Keratinocyte (primary cell): ENCODE results near the gene ACTL9. TPM values are rescaled to one million over a fixed set of nuclear protein-coding genes. Genes with fewer than 3 reads are reported as not detected.

Experiments used
- DNase-seq: peaks from one replicate; pipeline ENCODE4 v3.0.0-alpha.2; 2011; ENCODE audit warnings: low read depth, missing footprints, low spot score
- FAIRE-seq: peaks from 2 replicates; lab custom pipeline; 2011; peaks lifted over from hg19 to GRCh38; lab: Jason Lieb, UNC
- H2AFZ ChIP-seq: 2 replicates; pipeline ENCODE4 v1.6.0; 2012; ENCODE audit warnings: low read length, control low read depth, inconsistent platforms; ENCODE audit not compliant: control insufficient read depth
- H3K27ac ChIP-seq: 2 replicates; pipeline ENCODE4 v1.5.1; 2011; ENCODE audit warnings: low read length; ENCODE audit not compliant: control insufficient read depth, insufficient read depth
- H3K27me3 ChIP-seq: 3 replicates; pipeline ENCODE4 v1.6.0; 2011; ENCODE audit warnings: low read length; ENCODE audit not compliant: control insufficient read depth, insufficient read depth; ENCODE audit errors: extremely low read depth
- H3K36me3 ChIP-seq, 2 experiments: 2 replicates in 1 of 2; 3 replicates in 1 of 2; pipeline ENCODE4 v1.5.1; 2011; ENCODE audit warnings: low read length in 2 of 2, mild to moderate bottlenecking in 1 of 2; ENCODE audit not compliant: control insufficient read depth in 2 of 2, insufficient read depth in 2 of 2; ENCODE audit errors: extremely low read depth in 1 of 2
- H3K4me1 ChIP-seq: 3 replicates; pipeline ENCODE4 v1.5.1; 2011; ENCODE audit warnings: low read length; ENCODE audit not compliant: control insufficient read depth, insufficient read depth; ENCODE audit errors: extremely low read depth
- H3K4me2 ChIP-seq: 3 replicates; pipeline ENCODE4 v1.6.0; 2011; ENCODE audit warnings: low read depth, low read length; ENCODE audit not compliant: control insufficient read depth, insufficient read depth; ENCODE audit errors: extremely low read depth
- H3K4me3 ChIP-seq, 3 experiments: fragments of 200-600 bp in 1 of 3; sonication (generic) in 1 of 3; 2 replicates in 2 of 3; 3 replicates in 1 of 3; pipeline ENCODE4 v1.5.1; 2011 to 2016; ENCODE audit warnings: low read length in 3 of 3, mild to moderate bottlenecking in 3 of 3, control low read depth in 2 of 3, inconsistent platforms in 1 of 3, low read depth in 1 of 3, mixed read lengths in 1 of 3, mixed run types in 1 of 3, moderate library complexity in 1 of 3; ENCODE audit not compliant: control insufficient read depth in 2 of 3, insufficient read depth in 2 of 3; ENCODE audit errors: extremely low read depth in 1 of 3
- H3K79me2 ChIP-seq: 2 replicates; pipeline ENCODE4 v1.6.0; 2012; ENCODE audit warnings: low read length; ENCODE audit not compliant: control insufficient read depth, insufficient read depth
- H3K9ac ChIP-seq: 3 replicates; pipeline ENCODE4 v1.6.0; 2011; ENCODE audit warnings: low read length; ENCODE audit not compliant: control insufficient read depth, insufficient read depth; ENCODE audit errors: extremely low read depth
- H3K9me1 ChIP-seq: 3 replicates; pipeline ENCODE4 v1.6.0; 2011; ENCODE audit warnings: low read length; ENCODE audit not compliant: control insufficient read depth, insufficient read depth; ENCODE audit errors: extremely low read depth
- H3K9me3 ChIP-seq: 2 replicates; pipeline ENCODE4 v1.5.1; 2012; ENCODE audit warnings: low read depth, low read length; ENCODE audit not compliant: control insufficient read depth
- H4K20me1 ChIP-seq: 3 replicates; pipeline ENCODE4 v1.6.0; 2011; ENCODE audit warnings: low read length; ENCODE audit not compliant: control insufficient read depth, insufficient read depth; ENCODE audit errors: extremely low read depth
- EZH2 ChIP-seq: IDR thresholded peaks from one replicate; pipeline ENCODE4 v1.6.1; 2012; ENCODE audit warnings: inconsistent platforms, mild to moderate bottlenecking, low read length, moderate library complexity
- dilution Hi-C: fragments of 300-500 bp; cut with MboI; formaldehyde crosslinking; loops from one replicate; pipeline ENCODE4 v1.7.0; 2020; ENCODE audit warnings: low sequenced_read_pairs; ENCODE audit not compliant: extremely low pct_ligation_motif_present
- polyA plus RNA-seq, 5 experiments: library from polyadenylated mRNA; depleted of rRNA in 3 of 5; stranded (reverse) in 3 of 5; stranded (forward) in 1 of 5; unstranded in 1 of 5; fragments of >200 nt; gene quantifications; 1 replicate in 1 of 5; 2 replicates in 3 of 5; 3 replicates in 1 of 5; pipeline versions ENCODE4 v1.2.1 to v1.2.3, GENCODE V29; 2011 to 2012; ENCODE audit warnings: missing spikeins in 2 of 5, low read depth in 1 of 5, low replicate concordance in 1 of 5
- TF ChIP-seq, protein P1 (sequence below), 3 experiments: IDR thresholded peaks in 1 of 3; conservative IDR thresholded peaks in 1 of 3; optimal IDR thresholded peaks in 1 of 3; 2 replicates in 2 of 3; 3 replicates in 1 of 3; pipeline versions ENCODE3 to v1.5.1; 2011; ENCODE audit warnings: low read length in 3 of 3, mild to moderate bottlenecking in 3 of 3, moderate library complexity in 2 of 3, control low read depth in 1 of 3, inconsistent platforms in 1 of 3; ENCODE audit not compliant: insufficient read depth in 2 of 3; ENCODE audit errors: extremely low read depth in 1 of 3

The ACTL9 gene
- polyA plus RNA-seq, 1 donor (not counting 4 experiments of a cell fraction or from before 2014, with no cell fraction given): not detected

- no peak overlapping the region for H3K27ac ChIP-seq
- FAIRE-seq (no peak), DNase-seq (no peak)
- no peak overlapping the region for H3K9ac ChIP-seq
- TF ChIP-seq EZH2: no peak
- TF ChIP-seq, protein P1, sequence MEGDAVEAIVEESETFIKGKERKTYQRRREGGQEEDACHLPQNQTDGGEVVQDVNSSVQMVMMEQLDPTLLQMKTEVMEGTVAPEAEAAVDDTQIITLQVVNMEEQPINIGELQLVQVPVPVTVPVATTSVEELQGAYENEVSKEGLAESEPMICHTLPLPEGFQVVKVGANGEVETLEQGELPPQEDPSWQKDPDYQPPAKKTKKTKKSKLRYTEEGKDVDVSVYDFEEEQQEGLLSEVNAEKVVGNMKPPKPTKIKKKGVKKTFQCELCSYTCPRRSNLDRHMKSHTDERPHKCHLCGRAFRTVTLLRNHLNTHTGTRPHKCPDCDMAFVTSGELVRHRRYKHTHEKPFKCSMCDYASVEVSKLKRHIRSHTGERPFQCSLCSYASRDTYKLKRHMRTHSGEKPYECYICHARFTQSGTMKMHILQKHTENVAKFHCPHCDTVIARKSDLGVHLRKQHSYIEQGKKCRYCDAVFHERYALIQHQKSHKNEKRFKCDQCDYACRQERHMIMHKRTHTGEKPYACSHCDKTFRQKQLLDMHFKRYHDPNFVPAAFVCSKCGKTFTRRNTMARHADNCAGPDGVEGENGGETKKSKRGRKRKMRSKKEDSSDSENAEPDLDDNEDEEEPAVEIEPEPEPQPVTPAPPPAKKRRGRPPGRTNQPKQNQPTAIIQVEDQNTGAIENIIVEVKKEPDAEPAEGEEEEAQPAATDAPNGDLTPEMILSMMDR (optimal IDR thresholded peaks at IDR 0.05 in 1 of 3, IDR thresholded peaks at IDR 0.05 in 1 of 3, conservative IDR thresholded peaks at IDR 0.05 in 1 of 3; ENCODE audit: extremely low read depth in 1 of 3, insufficient read depth in 2 of 3, low read length in 3 of 3): no peak
- no peaks in the 10 kb centered on the region for H4K20me1 ChIP-seq
- H3K4me2 ChIP-seq: no peak overlapping the region
- no peak overlapping the region for H2AFZ ChIP-seq
- dilution Hi-C loops: no loop called here
- no peaks in the 10 kb centered on the region for H3K79me2 ChIP-seq
- no peaks in the 10 kb centered on the region for H3K4me1 ChIP-seq
- H3K9me3 ChIP-seq: peaks cover 4% of the 10 kb centered on the region
- H3K4me3 ChIP-seq: no peak overlapping the region
- no peaks in the 10 kb centered on the region for H3K27me3 ChIP-seq
- no peaks in the 10 kb centered on the region for H3K36me3 ChIP-seq
- H3K9me1 ChIP-seq: no peaks in the 10 kb centered on the region
Observed at GRCh38 chr19:8700956-8701355, 2.4 kb upstream of the ACTL9 start.

GRCh38 chr19:8699908-8700307, 1.3 kb upstream of the ACTL9 start:
- H3K36me3 ChIP-seq: no peaks in the 10 kb centered on the region
- dilution Hi-C loops: no loop called here

More at GRCh38 chr19:8699908-8700307, 1.3 kb upstream of the ACTL9 start:
- Histone ChIP-seq H3K79me2 (no peaks in the 10 kb centered on the region), H3K4me1 (no peaks in the 10 kb centered on the region), H3K27me3 (no peaks in the 10 kb centered on the region), H3K27ac (no peak overlapping the region), H2AFZ (no peak overlapping the region), H3K9ac (no peak overlapping the region), H3K4me3 (no peak overlapping the region), H3K9me3 (peaks cover 4% of the 10 kb centered on the region), H3K9me1 (no peaks in the 10 kb centered on the region), H3K4me2 (no peak overlapping the region), H4K20me1 (no peaks in the 10 kb centered on the region)
- TF ChIP-seq, protein P1 (optimal IDR thresholded peaks at IDR 0.05 in 1 of 3, IDR thresholded peaks at IDR 0.05 in 1 of 3, conservative IDR thresholded peaks at IDR 0.05 in 1 of 3; ENCODE audit: extremely low read depth in 1 of 3, insufficient read depth in 2 of 3, low read length in 3 of 3): no peak
- no peak for TF ChIP-seq EZH2
- FAIRE-seq (no peak), DNase-seq (no peak)
